H9 (cell line): ENCODE data around the gene TPRX1. TPM values are rescaled to one million over a fixed set of nuclear protein-coding genes. Genes with fewer than 3 reads are reported as not detected.

ENCODE experiments used
- DNase-seq: peaks from one replicate; pipeline ENCODE4 v3.0.0-alpha.2; 2017
- H2AFZ ChIP-seq: one replicate; pipeline ENCODE4 v1.6.1; 2013; ENCODE audit warnings: mild to moderate bottlenecking, low read length, control low read depth, moderate library complexity
- H2AK5ac ChIP-seq: 2 replicates; pipeline ENCODE4 v1.6.1; 2013; ENCODE audit warnings: low read length, control low read depth, mixed read lengths; ENCODE audit not compliant: insufficient read length
- H2BK120ac ChIP-seq: one replicate; pipeline ENCODE4 v1.6.1; 2013; ENCODE audit warnings: low read depth, mild to moderate bottlenecking, low read length, control low read depth, inconsistent platforms; ENCODE audit not compliant: poor library complexity, severe bottlenecking
- H2BK12ac ChIP-seq: 2 replicates; pipeline ENCODE4 v1.6.1; 2013; ENCODE audit warnings: low read length, control low read depth, mixed read lengths, low read depth; ENCODE audit not compliant: insufficient read length
- H2BK15ac ChIP-seq: 2 replicates; pipeline ENCODE4 v1.6.1; 2013; ENCODE audit warnings: low read depth, low read length, control low read depth
- H2BK20ac ChIP-seq: one replicate; pipeline ENCODE4 v1.6.1; 2013; ENCODE audit warnings: low read depth, mild to moderate bottlenecking, low read length, control low read depth, inconsistent platforms; ENCODE audit not compliant: poor library complexity, severe bottlenecking
- H2BK5ac ChIP-seq: 2 replicates; pipeline ENCODE4 v1.6.1; 2013; ENCODE audit warnings: low read length, control low read depth, mixed read lengths; ENCODE audit not compliant: insufficient read length
- H3K14ac ChIP-seq: 2 replicates; pipeline ENCODE4 v1.6.1; 2013; ENCODE audit warnings: low read length, control low read depth; ENCODE audit not compliant: insufficient read depth
- H3K18ac ChIP-seq: 2 replicates; pipeline ENCODE4 v1.6.1; 2013; ENCODE audit warnings: low read depth, mild to moderate bottlenecking, mixed read lengths, low read length, control low read depth; ENCODE audit not compliant: insufficient read length
- H3K23ac ChIP-seq: 2 replicates; pipeline ENCODE4 v1.6.1; 2013; ENCODE audit warnings: low read length, control low read depth, mixed read lengths, low read depth; ENCODE audit not compliant: insufficient read length
- H3K23me2 ChIP-seq: 2 replicates; pipeline ENCODE4 v1.6.1; 2013; ENCODE audit warnings: low read depth, mild to moderate bottlenecking, mixed read lengths, low read length, control low read depth; ENCODE audit not compliant: insufficient read length, poor library complexity, severe bottlenecking
- H3K27ac ChIP-seq: 2 replicates; pipeline ENCODE4 v1.5.1; 2013; ENCODE audit warnings: low read length, control low read depth, mixed read lengths, low read depth; ENCODE audit not compliant: insufficient read length
- H3K27me3 ChIP-seq: 2 replicates; pipeline ENCODE4 v1.6.1; 2013; ENCODE audit warnings: low read length, control low read depth, inconsistent platforms; ENCODE audit not compliant: insufficient read depth
- H3K4ac ChIP-seq: 2 replicates; pipeline ENCODE4 v1.6.1; 2013; ENCODE audit warnings: low read depth, mild to moderate bottlenecking, control low read depth, inconsistent platforms, low read length, moderate library complexity
- H3K4me1 ChIP-seq: 2 replicates; pipeline ENCODE4 v1.6.1; 2013; ENCODE audit warnings: low read length, control low read depth, inconsistent platforms; ENCODE audit not compliant: insufficient read depth
- H3K4me2 ChIP-seq: 2 replicates; pipeline ENCODE4 v1.6.1; 2013; ENCODE audit warnings: low read length, control low read depth, mixed read lengths; ENCODE audit not compliant: insufficient read length, insufficient read depth
- H3K56ac ChIP-seq: 2 replicates; pipeline ENCODE4 v1.6.1; 2013; ENCODE audit warnings: low read depth, mild to moderate bottlenecking, mixed read lengths, low read length, control low read depth; ENCODE audit not compliant: insufficient read length
- H3K79me1 ChIP-seq: 2 replicates; pipeline ENCODE4 v1.6.1; 2013; ENCODE audit warnings: low read depth, mild to moderate bottlenecking, moderate library complexity, low read length, control low read depth, inconsistent platforms; ENCODE audit not compliant: insufficient read depth, poor library complexity, severe bottlenecking
- H3K79me2 ChIP-seq: 2 replicates; pipeline ENCODE4 v1.6.1; 2013; ENCODE audit warnings: low read length, control low read depth, inconsistent platforms; ENCODE audit not compliant: insufficient read depth
- H3K9ac ChIP-seq: 2 replicates; pipeline ENCODE4 v1.6.1; 2013; ENCODE audit warnings: low read length, control low read depth, mixed read lengths; ENCODE audit not compliant: insufficient read length; ENCODE audit errors: extremely low read depth
- H3K9me3 ChIP-seq: one replicate; pipeline ENCODE4 v1.6.1; 2013; ENCODE audit warnings: low read depth, low read length, inconsistent platforms; ENCODE audit not compliant: control insufficient read depth
- H3T11ph ChIP-seq: one replicate; pipeline ENCODE4 v1.6.1; 2013; ENCODE audit warnings: mild to moderate bottlenecking, low read length, control low read depth, inconsistent platforms
- H4K20me1 ChIP-seq: one replicate; pipeline ENCODE4 v1.6.1; 2013; ENCODE audit not compliant: control insufficient read depth, insufficient read length, insufficient read depth
- H4K5ac ChIP-seq: 2 replicates; pipeline ENCODE4 v1.6.1; 2013; ENCODE audit warnings: low read depth, mild to moderate bottlenecking, mixed read lengths, low read length, control low read depth; ENCODE audit not compliant: insufficient read length
- H4K8ac ChIP-seq: replicated peaks from 2 replicates; pipeline ENCODE4 v1.6.1; 2013; ENCODE audit warnings: low read length, control low read depth, mixed read lengths, low read depth; ENCODE audit not compliant: insufficient read length
- H4K91ac ChIP-seq: 2 replicates; pipeline ENCODE4 v1.6.1; 2013; ENCODE audit warnings: low read depth, mild to moderate bottlenecking, moderate library complexity, mixed read lengths, low read length, control low read depth; ENCODE audit not compliant: insufficient read length
- H3K27ac Mint-ChIP-seq, 3 experiments: 2 replicates in 2 of 3; 3 replicates in 1 of 3; pipeline ENCODE4 v1.8.0; 2020 to 2021; ENCODE audit warnings: mixed read lengths in 3 of 3, mild to moderate bottlenecking in 1 of 3, moderate library complexity in 1 of 3
- H3K27me3 Mint-ChIP-seq: 2 replicates; pipeline ENCODE4 v1.8.0; 2021; ENCODE audit warnings: low read depth, mild to moderate bottlenecking, moderate library complexity, mixed read lengths
- H3K36me3 Mint-ChIP-seq, 3 experiments: 2 replicates in 2 of 3; 3 replicates in 1 of 3; pipeline ENCODE4 v1.8.0; 2020 to 2021; ENCODE audit warnings: low read depth in 3 of 3, mixed read lengths in 3 of 3; ENCODE audit not compliant: insufficient read depth in 1 of 3
- H3K4me1 Mint-ChIP-seq, 2 experiments: 2 replicates each; pipeline ENCODE4 v1.8.0; 2020; ENCODE audit warnings: mixed read lengths in 2 of 2
- H3K4me3 Mint-ChIP-seq, 2 experiments: 2 replicates in 1 of 2; 3 replicates in 1 of 2; pipeline ENCODE4 v1.8.0; 2020 to 2021; ENCODE audit warnings: mild to moderate bottlenecking in 2 of 2, mixed read lengths in 2 of 2, moderate library complexity in 1 of 2
- H3K9me3 Mint-ChIP-seq, 2 experiments: 2 replicates in 1 of 2; 3 replicates in 1 of 2; pipeline ENCODE4 v1.8.0; 2020; ENCODE audit warnings: mild to moderate bottlenecking in 2 of 2, mixed read lengths in 2 of 2, moderate library complexity in 1 of 2
- CTCF ChIP-seq: fragments of 200-600 bp; sonication (generic); conservative IDR thresholded peaks from 3 replicates; pipeline ENCODE4 v1.8.0; 2021; ENCODE audit warnings: antibody characterized with exemption, mild to moderate bottlenecking
- WGBS: extraction: QIAGEN DNeasy Blood & Tissue Kit; methylation state at CpG from one replicate; pipeline ENCODE4 v1.1.7; 2013; ENCODE audit warnings: missing lambda C conversion rate, low lambda C conversion rate, mixed read lengths; ENCODE audit not compliant: insufficient read length; ENCODE audit errors: extremely low coverage; 5-methylcytosine and 5-hydroxymethylcytosine counted together
- total RNA-seq: library from RNA; stranded (reverse); gene quantifications from 2 replicates; pipeline ENCODE4 v1.2.1, GENCODE V29; 2021

The TPRX1 gene
- total RNA-seq, 1 experiment from 2014 or later = not detected

- Histone ChIP-seq H3K27ac (no peak overlapping the region), H4K20me1 (no peaks in the 10 kb centered on the region), H3T11ph (no peak overlapping the region), H2AFZ (no peak overlapping the region), H4K5ac (no peak overlapping the region), H3K18ac (no peak overlapping the region), H3K27me3 (no peaks in the 10 kb centered on the region), H3K4me1 (no peaks in the 10 kb centered on the region), H2AK5ac (no peak overlapping the region), H3K4me2 (no peak overlapping the region), H3K79me1 (no peaks in the 10 kb centered on the region), H3K56ac (no peak overlapping the region), H2BK15ac (no peak overlapping the region), H3K9me3 (no peaks in the 10 kb centered on the region), H2BK120ac (no peak overlapping the region), H4K8ac (no peak overlapping the region), H2BK12ac (no peak overlapping the region), H3K79me2 (no peaks in the 10 kb centered on the region), H3K4ac (no peak overlapping the region), H4K91ac (no peak overlapping the region), H3K14ac (no peak overlapping the region), H2BK5ac (no peak overlapping the region), H3K23me2 (no peaks in the 10 kb centered on the region), H3K23ac (no peak overlapping the region), H3K9ac (no peak overlapping the region), H2BK20ac (no peak overlapping the region)
- Mint-ChIP-seq H3K4me1 (no peaks in the 10 kb centered on the region), H3K27ac (no peak overlapping the region), H3K4me3 (no peak overlapping the region), H3K27me3 (no peaks in the 10 kb centered on the region), H3K9me3 (peaks cover 0 to 3% of the 10 kb centered on the region in 2 experiments; a peak in 1 of 5 replicates), H3K36me3 (peaks cover 38 to 51% (median 50%) of the 10 kb centered on the region in 3 experiments)
- no CpG with 5 or more reads among the region's 5 CpGs for WGBS
- no peak for DNase-seq
- TF ChIP-seq CTCF = no peak
These were observed 45.9 kb downstream of the TPRX1 start for GRCh38 chr19:47758443-47758804.
